ENCODE data around the gene HRH3. TPM values are rescaled to one million over a fixed set of nuclear protein-coding genes. Genes with fewer than 3 reads are reported as not detected.
A peak's percentile ranks its signal among the peaks of the same experiment; 100 is the strongest.

The HRH3 gene
- total RNA-seq, 4 donors from 2014 or later: not detected

DNA sequence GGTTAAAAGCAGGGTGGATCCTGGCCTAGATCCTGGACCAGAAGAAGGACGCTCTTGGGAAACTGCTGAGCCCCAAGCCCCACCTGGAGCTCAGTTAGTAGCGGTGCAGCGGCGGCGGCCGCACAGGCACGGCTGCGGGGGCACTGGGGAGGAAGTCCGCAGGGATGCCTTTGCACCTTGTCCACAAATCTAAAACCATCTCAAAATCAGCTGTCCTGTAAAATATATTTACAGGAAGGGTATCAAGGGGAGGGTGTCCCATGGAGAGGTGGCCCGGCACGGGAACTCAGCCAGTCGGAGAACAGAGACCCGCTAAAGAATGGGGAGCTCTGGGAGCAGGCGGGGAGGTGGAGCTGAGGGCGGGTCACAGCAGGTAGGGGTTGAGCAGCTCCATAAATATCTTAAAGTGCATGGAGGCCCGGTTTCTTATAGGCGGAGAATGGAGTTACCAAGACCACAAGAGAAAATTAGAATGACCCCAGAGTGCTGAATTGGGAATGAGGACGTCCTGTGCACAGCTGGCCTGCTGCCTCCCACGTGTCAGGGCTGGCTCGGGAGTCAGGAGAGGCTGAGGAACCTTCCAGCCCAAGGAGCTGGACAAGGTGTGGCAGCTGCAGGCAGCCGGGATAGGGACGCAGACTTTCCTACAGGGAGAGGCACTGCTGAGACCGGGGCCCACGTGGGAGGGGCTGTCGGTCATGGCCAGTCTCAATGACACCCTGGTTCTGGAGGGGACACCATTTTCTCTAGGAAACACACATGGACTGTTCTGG, 29.3 kb downstream of the HRH3 start:
- 89 to 93% methylated on average over 8 to 25 of the region's 25 CpGs for WGBS, 2 donors (ENCODE audit: low coverage in 1 of 2)
- intact Hi-C loops (cut with DNase I; ENCODE audit: low total_unique reads): no loop called here
- H3K4me1 ChIP-seq: peaks cover 0 to 7% (median 3%) of the 10 kb centered on the region in 4 donors
- peaks cover 0 to 5% (median 2%) of the 10 kb centered on the region in 4 donors for H3K36me3 ChIP-seq
- H3K9me3 ChIP-seq: no peaks in the 10 kb centered on the region
- TF ChIP-seq, protein P1, sequence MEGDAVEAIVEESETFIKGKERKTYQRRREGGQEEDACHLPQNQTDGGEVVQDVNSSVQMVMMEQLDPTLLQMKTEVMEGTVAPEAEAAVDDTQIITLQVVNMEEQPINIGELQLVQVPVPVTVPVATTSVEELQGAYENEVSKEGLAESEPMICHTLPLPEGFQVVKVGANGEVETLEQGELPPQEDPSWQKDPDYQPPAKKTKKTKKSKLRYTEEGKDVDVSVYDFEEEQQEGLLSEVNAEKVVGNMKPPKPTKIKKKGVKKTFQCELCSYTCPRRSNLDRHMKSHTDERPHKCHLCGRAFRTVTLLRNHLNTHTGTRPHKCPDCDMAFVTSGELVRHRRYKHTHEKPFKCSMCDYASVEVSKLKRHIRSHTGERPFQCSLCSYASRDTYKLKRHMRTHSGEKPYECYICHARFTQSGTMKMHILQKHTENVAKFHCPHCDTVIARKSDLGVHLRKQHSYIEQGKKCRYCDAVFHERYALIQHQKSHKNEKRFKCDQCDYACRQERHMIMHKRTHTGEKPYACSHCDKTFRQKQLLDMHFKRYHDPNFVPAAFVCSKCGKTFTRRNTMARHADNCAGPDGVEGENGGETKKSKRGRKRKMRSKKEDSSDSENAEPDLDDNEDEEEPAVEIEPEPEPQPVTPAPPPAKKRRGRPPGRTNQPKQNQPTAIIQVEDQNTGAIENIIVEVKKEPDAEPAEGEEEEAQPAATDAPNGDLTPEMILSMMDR (IDR thresholded peaks at IDR 0.05): no peak
- TF ChIP-seq POLR2A (IDR thresholded peaks at IDR 0.05): no peak
- no peak for TF ChIP-seq POLR2AphosphoS5 (IDR thresholded peaks at IDR 0.05)
- TF ChIP-seq EP300 (IDR thresholded peaks at IDR 0.05; ENCODE audit: low read depth): no peak
- in situ Hi-C loops (cut with MboI; ENCODE audit: low pct_ligation_motif_present in 1 of 4, low pct_unique_long_range_greater_than_20kb in 1 of 4, low sequenced_read_pairs in 3 of 4): no loop called here
- no peak overlapping the region for H3K27ac ChIP-seq
- H3K27me3 ChIP-seq: no peaks in the 10 kb centered on the region
- H3K4me3 ChIP-seq: no peak overlapping the region
- DNase-seq: no peak

DNA sequence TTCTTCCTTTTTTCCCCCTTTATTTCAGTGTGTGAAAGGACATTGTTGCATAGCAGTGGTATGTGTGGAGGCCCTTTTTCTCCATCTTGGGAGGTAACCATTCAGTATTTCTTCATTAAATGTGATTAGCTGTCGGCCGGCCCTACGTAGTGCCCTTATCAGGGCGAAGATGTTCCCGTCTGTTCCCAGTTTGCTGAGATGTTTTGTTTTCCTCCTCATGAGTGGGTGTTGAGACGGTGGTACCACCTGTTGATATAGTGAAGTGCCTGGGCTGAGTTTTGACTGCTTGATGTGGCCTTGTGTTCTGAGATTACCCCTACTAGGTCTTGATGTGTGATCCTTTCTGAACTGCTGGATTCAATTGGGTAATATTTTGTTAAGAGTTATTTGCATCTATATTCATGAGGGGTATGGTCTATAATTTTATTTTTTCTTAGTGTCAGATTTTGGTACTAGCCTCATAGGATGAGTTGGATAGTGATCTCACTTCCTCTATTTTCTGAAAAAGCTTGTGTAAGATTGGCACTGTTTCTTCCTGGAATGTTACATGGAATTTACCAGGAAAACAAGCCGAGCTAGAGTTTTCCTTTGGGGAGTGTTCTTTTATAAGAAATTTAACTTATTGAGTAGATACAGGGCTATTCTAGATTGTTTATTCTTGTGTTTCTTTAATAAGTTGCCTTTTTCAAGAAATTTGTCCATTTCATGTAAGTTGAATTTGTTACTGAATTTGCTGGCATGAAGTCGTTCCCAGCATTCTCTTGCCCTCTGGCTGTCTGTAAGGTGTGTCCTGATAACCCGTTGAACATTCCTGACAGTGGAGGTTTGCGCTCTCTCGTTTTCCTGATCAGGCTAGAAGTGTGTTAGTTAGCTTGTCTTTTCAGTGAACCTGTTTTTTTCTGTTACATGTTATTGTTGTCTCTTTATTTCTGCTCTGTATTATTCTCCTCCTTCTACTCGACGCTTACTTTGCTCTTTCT, 32.9 kb downstream of the HRH3 start:
- H3K4me3 ChIP-seq: no peak overlapping the region
- H3K36me3 ChIP-seq: peaks cover 0 to 5% (median 2%) of the 10 kb centered on the region in 4 donors
- H3K9me3 ChIP-seq: no peaks in the 10 kb centered on the region
- intact Hi-C loops (cut with DNase I; ENCODE audit: low total_unique reads): loop anchor here (10.0 kb wide), 1 partner anchor 48 kb away; the partner anchor contains the start of gene OSBPL2
- in situ Hi-C loops (cut with MboI; ENCODE audit: low pct_ligation_motif_present in 1 of 4, low pct_unique_long_range_greater_than_20kb in 1 of 4, low sequenced_read_pairs in 3 of 4): no loop called here
- WGBS, 2 donors (ENCODE audit: low coverage in 1 of 2): 53 to 81% methylated on average over 8 to 13 of the region's 13 CpGs
- TF ChIP-seq EP300 (IDR thresholded peaks at IDR 0.05; ENCODE audit: low read depth): no peak
- no peak for TF ChIP-seq POLR2A (IDR thresholded peaks at IDR 0.05)
- TF ChIP-seq POLR2AphosphoS5 (IDR thresholded peaks at IDR 0.05): no peak
- TF ChIP-seq, protein P1 (IDR thresholded peaks at IDR 0.05): no peak
- H3K27me3 ChIP-seq: no peaks in the 10 kb centered on the region
- H3K4me1 ChIP-seq: peaks cover 7 to 22% (median 17%) of the 10 kb centered on the region in 4 donors
- DNase-seq: no peak
- H3K27ac ChIP-seq: peak overlapping the region in 1 of 4 donors; percentile 22

DNA sequence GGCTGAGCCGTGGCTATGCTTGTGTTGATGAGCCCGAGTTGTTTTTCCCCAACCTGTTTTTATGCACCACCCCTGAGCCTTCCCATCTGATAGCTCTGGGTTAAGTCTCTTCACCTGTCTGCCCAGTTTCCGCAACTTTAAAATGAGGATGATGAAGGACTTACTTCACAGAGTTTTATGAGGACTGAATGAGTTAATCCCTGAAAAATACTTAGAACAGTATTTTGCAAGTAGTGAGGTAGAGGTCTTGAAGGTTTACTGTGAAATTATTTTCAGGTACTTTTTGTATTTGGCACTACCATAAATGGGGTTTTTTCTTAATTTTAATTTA, 34.0 kb downstream of the HRH3 start:
- in situ Hi-C loops (cut with MboI; ENCODE audit: low pct_ligation_motif_present in 1 of 4, low pct_unique_long_range_greater_than_20kb in 1 of 4, low sequenced_read_pairs in 3 of 4) (no loop called here), intact Hi-C loops (cut with DNase I; ENCODE audit: low total_unique reads) (loop anchor here (10.0 kb wide), 1 partner anchor 49 kb away; the partner anchor contains the start of gene OSBPL2)
- no peaks in the 10 kb centered on the region for H3K27me3 ChIP-seq
- 87 to 100% methylated on average over 1 to 3 of the region's 3 CpGs for WGBS, 2 donors (ENCODE audit: low coverage in 1 of 2)
- TF ChIP-seq POLR2A (IDR thresholded peaks at IDR 0.05) (no peak), POLR2AphosphoS5 (IDR thresholded peaks at IDR 0.05) (no peak), EP300 (IDR thresholded peaks at IDR 0.05; ENCODE audit: low read depth) (no peak)
- TF ChIP-seq, protein P1 (IDR thresholded peaks at IDR 0.05): no peak
- H3K9me3 ChIP-seq: no peaks in the 10 kb centered on the region
- peaks cover 7 to 25% (median 22%) of the 10 kb centered on the region in 4 donors for H3K4me1 ChIP-seq
- H3K36me3 ChIP-seq: peaks cover 0 to 5% (median 2%) of the 10 kb centered on the region in 4 donors
- no peak overlapping the region for H3K4me3 ChIP-seq
- no peak overlapping the region for H3K27ac ChIP-seq
- DNase-seq: no peak

Data from transverse colon (tissue), 4 donors.